Mesendoderm (in vitro differentiated cells): Measurements from ENCODE around the gene PHB1.
"Not testable (repeated sequence)": the region's sequence is repeated elsewhere in the genome, so short reads cannot be mapped to it uniquely, and the experiment has no call there.

Experiments
- DNase-seq: peaks from one replicate; pipeline ENCODE4 v3.0.0; 2013
- H2AK5ac ChIP-seq: 2 replicates; pipeline ENCODE4 v1.6.1; 2013; ENCODE audit warnings: low read length, inconsistent platforms
- H2BK120ac ChIP-seq: 2 replicates; pipeline ENCODE4 v1.6.1; 2013; ENCODE audit warnings: low read depth, mild to moderate bottlenecking, low read length, moderate library complexity, mixed read lengths
- H2BK15ac ChIP-seq: replicated peaks from 2 replicates; pipeline ENCODE4 v1.6.1; 2013; ENCODE audit warnings: low read depth, mild to moderate bottlenecking, moderate library complexity
- H2BK5ac ChIP-seq: 2 replicates; pipeline ENCODE4 v1.6.1; 2013; ENCODE audit warnings: low read length, inconsistent platforms
- H3K18ac ChIP-seq: 2 replicates; pipeline ENCODE4 v1.6.1; 2013; ENCODE audit warnings: mild to moderate bottlenecking, low read length, mixed read lengths
- H3K23ac ChIP-seq: one replicate; pipeline ENCODE4 v1.6.1; 2013; ENCODE audit warnings: low read length
- H3K27ac ChIP-seq: 2 replicates; pipeline ENCODE4 v1.5.1; 2013; ENCODE audit warnings: low read depth, mild to moderate bottlenecking, inconsistent platforms, low read length, moderate library complexity
- H3K27me3 ChIP-seq: 2 replicates; pipeline ENCODE4 v1.6.1; 2013; ENCODE audit warnings: low read length, control low read depth, mild to moderate bottlenecking, inconsistent platforms; ENCODE audit not compliant: insufficient read depth, poor library complexity
- H3K36me3 ChIP-seq: 2 replicates; pipeline ENCODE4 v1.6.1; 2013; ENCODE audit warnings: low read length, inconsistent platforms; ENCODE audit not compliant: control insufficient read depth, insufficient read depth
- H3K4ac ChIP-seq: one replicate; pipeline ENCODE4 v1.6.1; 2013; ENCODE audit warnings: low read depth, mild to moderate bottlenecking, low read length, moderate library complexity
- H3K4me1 ChIP-seq: 2 replicates; pipeline ENCODE4 v1.6.1; 2013; ENCODE audit warnings: low read depth, low read length, inconsistent platforms; ENCODE audit not compliant: control insufficient read depth
- H3K4me2 ChIP-seq: 2 replicates; pipeline ENCODE4 v1.6.1; 2013; ENCODE audit warnings: low read length
- H3K4me3 ChIP-seq: 2 replicates; pipeline ENCODE4 v1.5.1; 2013; ENCODE audit warnings: mild to moderate bottlenecking, low read length
- H3K56ac ChIP-seq: one replicate; pipeline ENCODE4 v1.6.1; 2013; ENCODE audit warnings: low read length
- H3K79me1 ChIP-seq: 2 replicates; pipeline ENCODE4 v1.6.1; 2013; ENCODE audit warnings: low read length, inconsistent platforms
- H3K79me2 ChIP-seq: 2 replicates; pipeline ENCODE4 v1.6.1; 2013; ENCODE audit warnings: mild to moderate bottlenecking, low read length; ENCODE audit not compliant: control insufficient read depth, insufficient read depth
- H3K9ac ChIP-seq: 2 replicates; pipeline ENCODE4 v1.6.1; 2013; ENCODE audit warnings: low read length, inconsistent platforms
- H4K5ac ChIP-seq: one replicate; pipeline ENCODE4 v1.6.1; 2013; ENCODE audit warnings: low read length
- H4K8ac ChIP-seq: one replicate; pipeline ENCODE4 v1.6.1; 2013; ENCODE audit warnings: low read depth, mild to moderate bottlenecking, control low read depth, low read length, moderate library complexity
- WGBS: extraction: QIAGEN DNeasy Blood & Tissue Kit; methylation state at CpG from one replicate; pipeline ENCODE4 v1.1.7; 2013; ENCODE audit warnings: low lambda C conversion rate, missing lambda C conversion rate; ENCODE audit not compliant: insufficient coverage; ENCODE audit errors: extremely low coverage; 5-methylcytosine and 5-hydroxymethylcytosine counted together

The PHB1 gene

DNA sequence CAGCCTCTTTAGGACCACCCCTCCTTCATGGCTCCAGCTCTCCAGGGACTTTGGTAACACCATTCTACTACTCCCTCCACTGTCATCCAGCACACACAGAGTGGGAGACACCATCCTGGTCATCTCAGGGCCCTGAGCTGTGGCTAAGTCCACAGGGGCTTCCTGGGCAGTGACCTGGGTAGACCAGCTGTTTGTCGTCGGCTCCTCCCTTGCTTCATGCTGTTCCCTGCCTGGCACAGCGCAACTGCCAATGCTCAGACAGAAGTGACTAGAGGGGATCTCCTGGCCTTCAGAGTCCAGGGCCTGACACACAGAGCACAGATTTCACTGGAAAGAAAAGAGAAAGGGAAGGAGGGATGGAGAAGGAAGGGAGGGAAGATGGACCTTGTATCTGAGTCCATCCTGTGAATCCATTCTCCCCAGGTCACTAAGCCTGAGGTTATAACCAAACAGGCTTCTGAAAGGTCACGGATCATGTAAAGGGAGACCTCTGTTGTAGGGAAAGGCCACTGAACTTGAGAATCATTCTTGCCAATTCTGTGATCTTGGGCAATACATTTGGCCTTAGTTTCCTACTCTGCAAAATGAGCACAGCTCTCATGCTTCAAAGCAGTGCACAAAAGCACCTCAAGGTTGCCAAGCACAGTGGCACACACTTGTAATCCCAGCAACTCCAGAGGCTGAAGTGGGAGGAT, 18.5 kb upstream of the PHB1 start:
- Histone ChIP-seq H3K4me3 (no peak overlapping the region), H3K18ac (no peak overlapping the region), H3K79me1 (no peaks in the 10 kb centered on the region), H2BK15ac (no peak overlapping the region), H3K9ac (no peak overlapping the region), H3K4me2 (no peak overlapping the region), H3K36me3 (no peaks in the 10 kb centered on the region), H3K79me2 (no peaks in the 10 kb centered on the region), H2BK5ac (no peak overlapping the region), H4K5ac (no peak overlapping the region), H4K8ac (no peak overlapping the region), H3K56ac (no peak overlapping the region), H3K27me3 (no peaks in the 10 kb centered on the region), H3K4ac (no peak overlapping the region), H2AK5ac (no peak overlapping the region), H3K27ac (no peak overlapping the region), H2BK120ac (no peak overlapping the region), H3K23ac (no peak overlapping the region), H3K4me1 (no peaks in the 10 kb centered on the region)
- no peak for DNase-seq
- WGBS, result no CpG with 5 or more reads among the region's 4 CpGs

DNA sequence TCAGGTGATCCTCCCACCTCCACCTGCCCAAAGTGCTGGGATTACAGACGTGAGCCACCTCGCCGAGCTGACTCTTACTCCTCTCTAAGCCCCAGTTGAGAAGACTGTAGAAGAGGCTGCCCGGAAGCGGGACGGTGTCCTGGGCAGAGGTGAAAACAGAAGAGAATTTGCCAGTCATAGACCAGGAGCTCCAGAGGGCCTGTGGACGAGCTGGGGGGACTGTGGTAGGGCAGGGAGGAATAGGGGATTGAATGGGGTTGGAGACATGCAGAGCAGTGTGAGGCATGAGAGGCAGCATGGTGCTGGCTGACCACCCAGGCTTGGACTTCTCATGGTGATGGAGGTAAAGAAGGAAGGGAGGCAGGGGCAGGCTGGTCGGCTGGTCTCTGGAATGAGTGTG, 17.1 kb upstream of the PHB1 start:
- Histone ChIP-seq H3K23ac (no peak overlapping the region), H3K9ac (no peak overlapping the region), H3K79me1 (no peaks in the 10 kb centered on the region), H3K4me2 (no peak overlapping the region), H4K5ac (no peak overlapping the region), H3K36me3 (no peaks in the 10 kb centered on the region), H3K4me3 (no peak overlapping the region), H2BK120ac (no peak overlapping the region), H3K27me3 (no peaks in the 10 kb centered on the region), H3K79me2 (no peaks in the 10 kb centered on the region), H3K18ac (no peak overlapping the region), H2BK5ac (no peak overlapping the region), H2AK5ac (no peak overlapping the region), H2BK15ac (no peak overlapping the region), H4K8ac (no peak overlapping the region), H3K27ac (no peak overlapping the region), H3K56ac (no peak overlapping the region), H3K4ac (no peak overlapping the region), H3K4me1 (no peaks in the 10 kb centered on the region)
- no peak for DNase-seq
- no CpG with 5 or more reads among the region's 8 CpGs for WGBS

DNA sequence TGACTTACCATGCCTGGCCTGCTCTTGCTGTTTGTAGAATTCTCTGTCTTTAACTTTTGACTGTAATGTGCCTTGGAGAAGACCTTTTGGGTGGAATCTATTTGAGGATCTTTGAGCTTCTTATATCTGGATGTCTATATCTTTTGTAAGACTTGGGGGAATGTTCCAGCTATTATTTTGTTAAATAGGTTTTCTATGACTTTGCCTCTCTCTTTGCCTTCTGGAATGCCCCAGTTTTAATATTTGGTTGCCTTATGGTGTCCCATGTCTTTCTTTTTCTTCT, 10.3 kb upstream of the PHB1 start:
- no peak overlapping the region for H4K8ac ChIP-seq
- H3K56ac ChIP-seq, result no peak overlapping the region
- no peaks in the 10 kb centered on the region for H3K36me3 ChIP-seq
- H3K9ac ChIP-seq, result no peak overlapping the region
- no peak overlapping the region for H2AK5ac ChIP-seq
- H3K4me2 ChIP-seq, result no peak overlapping the region
- H2BK5ac ChIP-seq, result no peak overlapping the region
- no peak overlapping the region for H4K5ac ChIP-seq
- no peaks in the 10 kb centered on the region for H3K79me2 ChIP-seq
- H3K23ac ChIP-seq, result no peak overlapping the region
- no peaks in the 10 kb centered on the region for H3K4me1 ChIP-seq
- H2BK120ac ChIP-seq, result no peak overlapping the region
- H3K4me3 ChIP-seq, result no peak overlapping the region
- H3K79me1 ChIP-seq, result no peaks in the 10 kb centered on the region
- H3K18ac ChIP-seq, result no peak overlapping the region
- H3K27ac ChIP-seq, result no peak overlapping the region
- no peak overlapping the region for H3K4ac ChIP-seq
- DNase-seq, result no peak
- H3K27me3 ChIP-seq, result no peaks in the 10 kb centered on the region
- H2BK15ac ChIP-seq, result no peak overlapping the region

DNA sequence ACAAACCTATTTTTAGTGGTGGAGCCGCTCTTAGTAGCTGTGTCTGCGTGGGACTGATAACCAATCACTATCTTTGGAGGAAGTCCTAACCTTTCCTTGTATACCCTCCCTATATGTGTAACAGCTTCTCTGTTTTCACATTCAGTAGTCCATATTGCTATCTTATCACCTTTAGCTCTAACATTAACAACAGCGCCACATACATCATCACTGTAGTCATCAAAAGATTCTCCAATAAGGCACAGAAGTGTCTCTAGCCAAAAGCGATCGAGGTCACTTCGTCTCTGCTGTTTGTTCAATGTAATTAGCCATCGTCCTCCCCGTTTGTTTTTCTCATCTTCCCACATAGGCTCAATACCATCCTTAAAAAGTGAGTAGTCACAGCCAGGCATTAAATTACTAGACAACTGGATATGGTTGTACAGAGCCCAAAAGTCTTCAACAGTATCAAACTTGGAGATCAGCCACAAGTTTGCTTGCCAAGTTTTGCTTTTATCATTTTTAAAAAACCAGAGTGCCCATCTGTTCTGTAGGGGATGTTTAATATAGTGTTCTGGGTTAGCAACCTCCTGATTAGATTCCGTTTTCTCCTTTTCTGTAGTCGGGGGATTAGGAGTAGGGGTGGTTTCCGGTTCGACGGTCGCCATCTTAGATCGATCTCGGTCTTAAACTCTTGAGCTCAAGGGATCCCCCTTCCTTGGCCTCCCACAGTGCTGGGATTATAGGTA, 9.8 kb upstream of the PHB1 start:
- not testable (repeated sequence) for H3K4me3 ChIP-seq, H3K23ac ChIP-seq, H4K8ac ChIP-seq, H3K27me3 ChIP-seq, H3K4me1 ChIP-seq, H3K4me2 ChIP-seq, H3K18ac ChIP-seq, H2AK5ac ChIP-seq, H3K79me1 ChIP-seq, H3K56ac ChIP-seq, H3K4ac ChIP-seq, H3K79me2 ChIP-seq, H3K27ac ChIP-seq, H4K5ac ChIP-seq, H2BK15ac ChIP-seq, H3K9ac ChIP-seq, DNase-seq, H2BK120ac ChIP-seq, H2BK5ac ChIP-seq, H3K36me3 ChIP-seq
- no CpG with 5 or more reads among the region's 16 CpGs for WGBS

DNA sequence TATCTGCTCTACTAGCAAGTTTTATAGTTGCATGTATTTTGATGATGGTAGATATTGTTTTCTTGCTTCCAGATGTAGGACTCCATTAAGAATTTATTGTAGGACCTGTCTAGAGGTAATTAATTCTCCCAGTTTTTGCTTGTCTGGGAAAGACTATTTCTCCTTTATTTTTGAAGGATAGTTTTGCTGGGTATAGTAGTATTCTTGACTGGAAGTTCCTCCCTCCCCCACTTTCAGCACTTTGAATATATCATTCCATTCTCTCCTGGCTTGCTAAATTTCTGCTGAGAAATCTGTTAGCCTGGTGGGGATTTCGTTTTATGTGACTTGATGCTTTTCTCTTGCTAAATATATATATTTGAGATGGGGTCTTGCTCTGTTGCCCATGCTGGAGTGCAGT, 8.0 kb upstream of the PHB1 start:
- H3K79me1 ChIP-seq, result no peaks in the 10 kb centered on the region
- no peak overlapping the region for H2BK120ac ChIP-seq
- H4K5ac ChIP-seq, result no peak overlapping the region
- H4K8ac ChIP-seq, result no peak overlapping the region
- H2BK15ac ChIP-seq, result no peak overlapping the region
- H3K23ac ChIP-seq, result no peak overlapping the region
- no peak overlapping the region for H2BK5ac ChIP-seq
- no peak overlapping the region for H2AK5ac ChIP-seq
- H3K18ac ChIP-seq, result no peak overlapping the region
- no peaks in the 10 kb centered on the region for H3K4me1 ChIP-seq
- H3K9ac ChIP-seq, result no peak overlapping the region
- no peaks in the 10 kb centered on the region for H3K79me2 ChIP-seq
- no peak for DNase-seq
- no peaks in the 10 kb centered on the region for H3K36me3 ChIP-seq
- no peak overlapping the region for H3K56ac ChIP-seq
- no peak overlapping the region for H3K4me3 ChIP-seq
- H3K4ac ChIP-seq, result no peak overlapping the region
- no peak overlapping the region for H3K4me2 ChIP-seq
- no peaks in the 10 kb centered on the region for H3K27me3 ChIP-seq
- no CpG with 5 or more reads among the region's 1 CpG for WGBS
- H3K27ac ChIP-seq, result no peak overlapping the region

DNA sequence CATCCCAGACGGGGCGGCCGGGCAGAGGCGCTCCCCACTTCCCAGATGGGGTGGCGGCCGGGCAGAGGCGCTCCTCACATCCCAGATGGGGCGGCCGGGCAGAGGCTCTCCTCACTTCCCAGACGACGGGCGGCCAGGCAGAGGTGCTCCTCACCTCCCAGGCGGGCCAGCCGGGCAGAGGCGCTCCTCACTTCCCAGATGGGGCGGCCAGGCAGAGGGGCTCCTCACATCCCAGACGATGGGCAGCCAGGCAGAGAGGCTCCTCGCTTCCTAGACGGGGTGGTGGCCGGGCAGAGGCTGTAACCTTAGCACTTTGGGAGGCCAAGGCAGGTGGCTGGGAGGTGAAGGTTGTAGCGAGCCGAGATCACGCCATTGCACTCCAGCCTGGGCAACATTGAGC, 5.1 kb upstream of the PHB1 start:
- H3K9ac ChIP-seq, H3K27ac ChIP-seq, H3K36me3 ChIP-seq, H3K23ac ChIP-seq, H3K18ac ChIP-seq, H3K79me2 ChIP-seq, DNase-seq, H2AK5ac ChIP-seq, H3K4me3 ChIP-seq, H4K5ac ChIP-seq, H3K79me1 ChIP-seq, H2BK5ac ChIP-seq, H3K27me3 ChIP-seq, H3K4me2 ChIP-seq, H3K4me1 ChIP-seq, H2BK15ac ChIP-seq, H3K4ac ChIP-seq, H3K56ac ChIP-seq, H4K8ac ChIP-seq, H2BK120ac ChIP-seq: not testable (repeated sequence)
- WGBS, result no CpG with 5 or more reads among the region's 23 CpGs
